ENCODE measurements around the gene DDX4. TPM values are rescaled to one million over a fixed set of nuclear protein-coding genes. Genes with fewer than 3 reads are reported as not detected.

DDX4 gene
- total RNA-seq, 4 donors from 2014 or later = not detected

GRCh38 chr5:55864606-55865541, 127.0 kb downstream of the DDX4 start:
- no peak overlapping the region for H3K27ac ChIP-seq
- H3K4me3 ChIP-seq = no peak overlapping the region
- WGBS, 2 donors (ENCODE audit: low coverage in 1 of 2) = 68 to 96% methylated on average over 7 to 9 of the region's 9 CpGs
- TF ChIP-seq POLR2A (IDR thresholded peaks at IDR 0.05) = no peak
- no peak for TF ChIP-seq POLR2AphosphoS5 (IDR thresholded peaks at IDR 0.05)
- TF ChIP-seq EP300 (IDR thresholded peaks at IDR 0.05) = no peak
- TF ChIP-seq, protein P1, sequence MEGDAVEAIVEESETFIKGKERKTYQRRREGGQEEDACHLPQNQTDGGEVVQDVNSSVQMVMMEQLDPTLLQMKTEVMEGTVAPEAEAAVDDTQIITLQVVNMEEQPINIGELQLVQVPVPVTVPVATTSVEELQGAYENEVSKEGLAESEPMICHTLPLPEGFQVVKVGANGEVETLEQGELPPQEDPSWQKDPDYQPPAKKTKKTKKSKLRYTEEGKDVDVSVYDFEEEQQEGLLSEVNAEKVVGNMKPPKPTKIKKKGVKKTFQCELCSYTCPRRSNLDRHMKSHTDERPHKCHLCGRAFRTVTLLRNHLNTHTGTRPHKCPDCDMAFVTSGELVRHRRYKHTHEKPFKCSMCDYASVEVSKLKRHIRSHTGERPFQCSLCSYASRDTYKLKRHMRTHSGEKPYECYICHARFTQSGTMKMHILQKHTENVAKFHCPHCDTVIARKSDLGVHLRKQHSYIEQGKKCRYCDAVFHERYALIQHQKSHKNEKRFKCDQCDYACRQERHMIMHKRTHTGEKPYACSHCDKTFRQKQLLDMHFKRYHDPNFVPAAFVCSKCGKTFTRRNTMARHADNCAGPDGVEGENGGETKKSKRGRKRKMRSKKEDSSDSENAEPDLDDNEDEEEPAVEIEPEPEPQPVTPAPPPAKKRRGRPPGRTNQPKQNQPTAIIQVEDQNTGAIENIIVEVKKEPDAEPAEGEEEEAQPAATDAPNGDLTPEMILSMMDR (IDR thresholded peaks at IDR 0.05) = no peak
- peaks cover 0 to 3% (median 0%) of the 10 kb centered on the region in 3 donors for H3K9me3 ChIP-seq
- H3K4me1 ChIP-seq = no peaks in the 10 kb centered on the region
- peaks cover 4% of the 10 kb centered on the region for H3K27me3 ChIP-seq
- no peak for ATAC-seq
- no peaks in the 10 kb centered on the region for H3K36me3 ChIP-seq

GRCh38 chr5:55865831-55866230, 128.0 kb downstream of the DDX4 start:
- H3K36me3 ChIP-seq = no peaks in the 10 kb centered on the region
- H3K9me3 ChIP-seq = peaks cover 0 to under 1% (median 0%) of the 10 kb centered on the region in 3 donors
- no peak for TF ChIP-seq POLR2A (IDR thresholded peaks at IDR 0.05)
- no peak for TF ChIP-seq EP300 (IDR thresholded peaks at IDR 0.05)
- H3K27me3 ChIP-seq = peaks cover 4% of the 10 kb centered on the region
- H3K27ac ChIP-seq = no peak overlapping the region
- no peak overlapping the region for H3K4me3 ChIP-seq
- WGBS, 2 donors (ENCODE audit: low coverage in 1 of 2) = no CpG with 5 or more reads among the region's 3 CpGs
- H3K4me1 ChIP-seq = no peaks in the 10 kb centered on the region
- no peak for ATAC-seq

DNA sequence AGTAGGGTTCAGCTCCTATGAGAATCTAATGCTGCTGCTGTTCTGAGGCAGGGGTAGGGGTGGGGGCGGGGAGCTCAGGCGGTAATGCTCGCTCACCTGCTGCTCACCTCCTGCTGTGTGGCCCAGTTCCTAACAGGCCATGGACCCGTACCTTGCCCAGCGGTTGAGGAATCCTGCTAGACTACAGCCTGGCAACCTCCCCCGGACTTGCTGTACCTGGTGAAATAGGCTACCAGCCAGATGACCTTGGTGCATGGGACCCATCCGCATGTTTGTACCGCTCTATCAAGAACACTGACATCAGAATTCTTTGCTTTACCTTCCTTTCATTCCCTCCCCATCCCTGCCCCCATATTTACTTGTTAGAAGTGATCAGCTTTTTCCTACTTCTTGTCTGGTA, 128.6 kb downstream of the DDX4 start:
- Histone ChIP-seq H3K4me1 (no peaks in the 10 kb centered on the region), H3K27ac (no peak overlapping the region), H3K27me3 (peaks cover 4% of the 10 kb centered on the region), H3K36me3 (no peaks in the 10 kb centered on the region), H3K9me3 (no peaks in the 10 kb centered on the region), H3K4me3 (no peak overlapping the region)
- no peak for ATAC-seq
- WGBS, 2 donors (ENCODE audit: low coverage in 1 of 2) = 100% methylated on average over 4 of the region's 8 CpGs; no CpG with 5 or more reads in 1 of the 2 donors
- TF ChIP-seq POLR2A (IDR thresholded peaks at IDR 0.05) = no peak
- no peak for TF ChIP-seq POLR2AphosphoS5 (IDR thresholded peaks at IDR 0.05)
- TF ChIP-seq, protein P1 (IDR thresholded peaks at IDR 0.05) = no peak
- no peak for TF ChIP-seq EP300 (IDR thresholded peaks at IDR 0.05)

Small RNAs within 50 kb of the gene (small RNA-seq; reads per million reads assigned to genes)
- 0 reads per million in 4 donors for gene AC016632.1
- gene RNA5SP183 = 0 reads per million in 4 donors

Other genes starting within 250 kb of the DDX4 start
- 100 to 1,000 TPM; 209 to 314 (median 250) TPM for gene PLPP1, start 203.1 kb upstream of the DDX4 start, total RNA-seq
- 10 to 100 TPM; 10.1 to 13.2 (median 11.4) TPM for gene SLC38A9, start 25.7 kb upstream of the DDX4 start, total RNA-seq
- gene IL31RA, start 113.3 kb downstream of the DDX4 start, total RNA-seq = under 1 TPM in 2 of 4 donors, not detected in 2; 0.13 to 0.57 TPM